ENCODE data around the gene NUAK1. TPM values are rescaled to one million over a fixed set of nuclear protein-coding genes. Genes with fewer than 3 reads are reported as not detected.

NUAK1 gene
- total RNA-seq, 1 experiment from 2014 or later = 2.6 TPM

DNA sequence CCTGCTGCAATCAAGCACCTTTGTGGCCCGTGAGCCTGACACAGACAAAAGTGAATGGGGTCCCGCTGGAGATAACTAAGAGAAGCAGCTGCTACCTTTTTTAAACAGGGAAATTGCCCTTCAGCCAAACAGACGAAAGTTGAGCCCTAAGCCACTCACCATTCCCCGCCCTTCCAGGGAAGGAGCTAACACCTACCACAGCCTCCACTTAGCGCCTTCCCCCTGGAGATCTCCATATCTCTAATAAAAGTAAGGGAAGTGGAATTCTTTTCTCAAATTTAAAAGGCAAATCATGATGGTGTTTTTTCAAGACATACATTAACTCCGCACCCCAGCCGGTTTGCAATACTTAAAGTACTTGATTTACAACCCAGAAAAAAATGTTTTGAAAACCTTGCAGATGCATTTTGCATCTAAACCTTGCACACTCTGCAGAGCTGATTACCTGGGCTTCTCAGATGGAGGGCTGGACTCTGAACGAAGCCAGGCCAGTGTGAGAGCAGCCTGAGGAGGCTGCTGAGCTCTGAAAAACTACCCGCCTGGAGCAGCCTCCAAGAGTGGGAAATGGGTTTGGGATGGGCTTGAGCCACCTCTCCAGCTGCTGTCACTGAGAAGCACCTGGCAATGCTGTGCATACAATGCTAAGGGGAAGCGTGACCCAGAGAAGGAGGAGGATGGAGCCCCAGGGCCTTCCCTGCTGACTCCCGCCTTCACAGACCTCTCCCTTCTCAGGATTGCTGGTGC is 10.0 kb downstream of the NUAK1 start:
- POLR2A ChIA-PET = no interaction called here
- intact Hi-C loops (cut with micrococcal nuclease) = no loop called here
- BruUV-seq (replicated peaks) = no TSS peak
- DNase-seq (ENCODE audit: unreplicated experiment) = no peak
- CTCF ChIA-PET = interaction anchor here (0.6 to 3.8 kb wide), 3 partner anchors 7 to 131 kb away, joined by 3 to 20 read pairs (median 3); no protein-coding TSS in a partner anchor
- TF ChIP-seq CTCF (IDR thresholded peaks at IDR 0.05; ENCODE audit: unreplicated experiment) = no peak
- H3K27ac Mint-ChIP-seq (ENCODE audit: low read depth, unreplicated experiment) = no peak overlapping the region
- H3K27me3 Mint-ChIP-seq (ENCODE audit: insufficient read depth, unreplicated experiment) = no peaks in the 10 kb centered on the region
- no peaks in the 10 kb centered on the region for H3K36me3 Mint-ChIP-seq (ENCODE audit: insufficient read depth, unreplicated experiment)
- H3K9me3 Mint-ChIP-seq (ENCODE audit: unreplicated experiment) = no peaks in the 10 kb centered on the region
- no peak overlapping the region for H3K4me3 Mint-ChIP-seq (ENCODE audit: unreplicated experiment)
- peaks cover 36% of the 10 kb centered on the region for H3K4me1 Mint-ChIP-seq (ENCODE audit: insufficient read depth, unreplicated experiment)

DNA sequence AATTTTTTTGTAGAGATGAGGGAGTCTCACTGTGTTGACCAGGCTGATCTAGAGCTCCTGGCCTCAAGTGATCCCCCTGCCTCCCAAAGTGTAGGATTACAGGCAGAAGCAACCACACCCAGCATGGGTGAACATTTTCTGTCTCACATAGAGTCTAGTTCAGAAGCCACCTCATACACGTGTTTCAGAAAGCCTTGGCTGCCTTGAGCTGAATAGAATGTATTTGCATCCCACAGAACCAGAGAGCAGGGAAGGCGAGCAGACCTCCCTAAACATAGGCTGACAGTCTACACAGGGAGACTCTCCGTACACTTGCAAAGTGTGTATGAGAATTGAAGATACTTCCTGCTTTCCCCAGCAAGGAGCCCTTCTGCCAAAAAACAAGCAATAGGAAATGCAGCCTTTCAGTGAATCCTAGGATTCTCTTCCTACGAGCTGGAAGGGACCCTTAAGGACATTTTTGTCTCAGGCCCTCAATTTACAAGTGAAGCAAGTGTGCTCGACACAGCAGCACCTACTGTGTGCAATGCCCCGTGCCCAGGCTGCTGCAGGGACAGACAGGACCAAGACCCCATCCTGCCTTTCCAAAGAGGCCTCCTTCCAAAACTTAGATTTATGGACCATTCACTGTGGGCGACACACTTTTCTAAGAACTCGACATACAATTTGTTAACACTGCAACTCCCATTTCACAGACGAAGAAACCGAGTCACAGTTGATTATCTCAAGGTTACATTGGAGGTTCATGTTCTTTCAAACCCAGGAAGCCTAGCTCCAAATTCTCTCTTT is 11.2 kb downstream of the NUAK1 start:
- BruUV-seq (replicated peaks) = no TSS peak
- H3K27ac Mint-ChIP-seq (ENCODE audit: low read depth, unreplicated experiment) = no peak overlapping the region
- ChIA-PET POLR2A (interaction anchor here (0.8 to 2.5 kb wide), 4 partner anchors 10 to 716 kb away, joined by 3 to 31 read pairs (median 10); no protein-coding TSS in a partner anchor), CTCF (interaction anchor here (0.6 to 3.8 kb wide), 6 partner anchors 8 to 707 kb away, joined by 3 to 20 read pairs (median 4); no protein-coding TSS in a partner anchor)
- no peak overlapping the region for H3K4me3 Mint-ChIP-seq (ENCODE audit: unreplicated experiment)
- no peaks in the 10 kb centered on the region for H3K27me3 Mint-ChIP-seq (ENCODE audit: insufficient read depth, unreplicated experiment)
- no peaks in the 10 kb centered on the region for H3K9me3 Mint-ChIP-seq (ENCODE audit: unreplicated experiment)
- TF ChIP-seq CTCF (IDR thresholded peaks at IDR 0.05; ENCODE audit: unreplicated experiment) = no peak
- peaks cover 23% of the 10 kb centered on the region for H3K4me1 Mint-ChIP-seq (ENCODE audit: insufficient read depth, unreplicated experiment)
- intact Hi-C loops (cut with micrococcal nuclease) = no loop called here
- no peak for DNase-seq (ENCODE audit: unreplicated experiment)
- no peaks in the 10 kb centered on the region for H3K36me3 Mint-ChIP-seq (ENCODE audit: insufficient read depth, unreplicated experiment)

GRCh38 chr12:106126441-106127337 is 12.1 kb downstream of the NUAK1 start:
- H3K27me3 Mint-ChIP-seq (ENCODE audit: insufficient read depth, unreplicated experiment) = no peaks in the 10 kb centered on the region
- H3K27ac Mint-ChIP-seq (ENCODE audit: low read depth, unreplicated experiment) = peak overlapping the region; percentile 31
- ChIA-PET CTCF (interaction anchor here (0.6 to 3.8 kb wide), 8 partner anchors 9 to 706 kb away, joined by 3 to 20 read pairs (median 4); no protein-coding TSS in a partner anchor), POLR2A (interaction anchor here (0.6 to 2.5 kb wide), 7 partner anchors 8 to 1773 kb away, joined by 3 to 31 read pairs (median 4); no protein-coding TSS in a partner anchor)
- DNase-seq (ENCODE audit: unreplicated experiment) = peak; percentile 40
- H3K9me3 Mint-ChIP-seq (ENCODE audit: unreplicated experiment) = no peaks in the 10 kb centered on the region
- H3K4me1 Mint-ChIP-seq (ENCODE audit: insufficient read depth, unreplicated experiment) = peaks cover 22% of the 10 kb centered on the region
- no peak for TF ChIP-seq CTCF (IDR thresholded peaks at IDR 0.05; ENCODE audit: unreplicated experiment)
- no peaks in the 10 kb centered on the region for H3K36me3 Mint-ChIP-seq (ENCODE audit: insufficient read depth, unreplicated experiment)
- BruUV-seq (replicated peaks) = no TSS peak
- intact Hi-C loops (cut with micrococcal nuclease) = no loop called here
- H3K4me3 Mint-ChIP-seq (ENCODE audit: unreplicated experiment) = no peak overlapping the region
